Activated CD8-positive, alpha-beta T cell treated with anti-CD3 and anti-CD28 coated beads, Interleukin-2, amount 10 ng/mL, durations not matched to agents 7 days and 5 days (primary cell): ENCODE results near the gene PLA2G12A. TPM values are rescaled to one million over a fixed set of nuclear protein-coding genes. Genes with fewer than 3 reads are reported as not detected.

Experiments
- ATAC-seq: fragments of 150-1000 bp; cut with Tn5 transposase; one replicate; pipeline ENCODE4 v1.10.0; 2021; ENCODE audit warnings: moderate library complexity
- CTCF ChIA-PET: fragments of 350-600 bp; sonication (Branson Sonifier 250); formaldehyde crosslinking; loops from one replicate; lab custom pipeline; 2021; ENCODE audit warnings: antibody characterized with exemption; lab: Charles Lee
- POLR2A ChIA-PET: fragments of 350-600 bp; sonication (Branson Sonifier 250); formaldehyde crosslinking; loops from one replicate; lab custom pipeline; 2021; ENCODE audit warnings: antibody characterized with exemption; lab: Charles Lee
- DNase-seq: peaks from one replicate; pipeline ENCODE4 v3.0.0-alpha.2; 2020
- H3K27ac Mint-ChIP-seq: one replicate; pipeline ENCODE4 v1.8.0; 2021; ENCODE audit warnings: mild to moderate bottlenecking, mixed read lengths
- H3K27me3 Mint-ChIP-seq: one replicate; pipeline ENCODE4 v1.8.0; 2021; ENCODE audit warnings: low read depth, mixed read lengths
- H3K36me3 Mint-ChIP-seq: one replicate; pipeline ENCODE4 v1.8.0; 2021; ENCODE audit warnings: low read depth, mixed read lengths
- H3K4me1 Mint-ChIP-seq: one replicate; pipeline ENCODE4 v1.8.0; 2021; ENCODE audit warnings: low read depth, mixed read lengths
- H3K4me3 Mint-ChIP-seq: one replicate; pipeline ENCODE4 v1.8.0; 2021; ENCODE audit warnings: mild to moderate bottlenecking, mixed read lengths
- H3K9me3 Mint-ChIP-seq: one replicate; pipeline ENCODE4 v1.8.0; 2022; ENCODE audit warnings: mixed read lengths; ENCODE audit not compliant: insufficient read depth
- total RNA-seq, 2 experiments: library from RNA; stranded (reverse); gene quantifications; one replicate each; pipeline ENCODE4 v1.2.3, GENCODE V29; 2021

Gene PLA2G12A
- total RNA-seq, 2 experiments from 2014 or later = 13.6 to 20.4 TPM

GRCh38 chr4:109721033-109721432, 8.8 kb downstream of the PLA2G12A start:
- Mint-ChIP-seq H3K27ac (no peak overlapping the region), H3K4me1 (peaks cover under 1% of the 10 kb centered on the region), H3K9me3 (no peaks in the 10 kb centered on the region), H3K4me3 (no peak overlapping the region), H3K27me3 (no peaks in the 10 kb centered on the region), H3K36me3 (peaks cover 18% of the 10 kb centered on the region)
- DNase-seq (no peak), ATAC-seq (no peak)
- ChIA-PET CTCF (no interaction called here), POLR2A (no interaction called here)

- Mint-ChIP-seq H3K36me3 (peaks cover 22% of the 10 kb centered on the region), H3K4me1 (peaks cover 4% of the 10 kb centered on the region), H3K27me3 (no peaks in the 10 kb centered on the region), H3K9me3 (no peaks in the 10 kb centered on the region), H3K4me3 (no peak overlapping the region), H3K27ac (no peak overlapping the region)
- ATAC-seq = no peak
- CTCF ChIA-PET = no interaction called here
- POLR2A ChIA-PET = no interaction called here
- DNase-seq = no peak
Observed at GRCh38 chr4:109719604-109720003, 10.3 kb downstream of the PLA2G12A start.

- Mint-ChIP-seq H3K4me3 (no peak overlapping the region), H3K27ac (no peak overlapping the region), H3K4me1 (peaks cover 4% of the 10 kb centered on the region), H3K36me3 (peaks cover 22% of the 10 kb centered on the region), H3K9me3 (no peaks in the 10 kb centered on the region), H3K27me3 (no peaks in the 10 kb centered on the region)
- POLR2A ChIA-PET = no interaction called here
- CTCF ChIA-PET = no interaction called here
- DNase-seq (no peak), ATAC-seq (no peak)
Observed at GRCh38 chr4:109718759-109719158, 11.1 kb downstream of the PLA2G12A start.

- H3K4me3 Mint-ChIP-seq = no peak overlapping the region
- CTCF ChIA-PET = no interaction called here
Observed at GRCh38 chr4:109713500-109713899, 16.4 kb downstream of the PLA2G12A start.

GRCh38 chr4:109708990-109709389, 20.9 kb downstream of the PLA2G12A start:
- Mint-ChIP-seq H3K9me3 (no peaks in the 10 kb centered on the region), H3K36me3 (no peaks in the 10 kb centered on the region), H3K4me3 (no peak overlapping the region), H3K27me3 (no peaks in the 10 kb centered on the region), H3K27ac (no peak overlapping the region), H3K4me1 (peaks cover 4% of the 10 kb centered on the region)
- ChIA-PET POLR2A (no interaction called here), CTCF (no interaction called here)
- no peak for ATAC-seq
- no peak for DNase-seq

More at GRCh38 chr4:109713500-109713899, 16.4 kb downstream of the PLA2G12A start:
- H3K27ac Mint-ChIP-seq = no peak overlapping the region
- H3K4me1 Mint-ChIP-seq = peaks cover 4% of the 10 kb centered on the region
- H3K27me3 Mint-ChIP-seq = no peaks in the 10 kb centered on the region
- ATAC-seq = no peak
- H3K9me3 Mint-ChIP-seq = no peaks in the 10 kb centered on the region
- POLR2A ChIA-PET = no interaction called here
- DNase-seq = no peak
- peaks cover 16% of the 10 kb centered on the region for H3K36me3 Mint-ChIP-seq

GRCh38 chr4:109708435-109708834, 21.4 kb downstream of the PLA2G12A start:
- ChIA-PET CTCF (no interaction called here), POLR2A (no interaction called here)
- no peak overlapping the region for H3K27ac Mint-ChIP-seq
- DNase-seq (no peak), ATAC-seq (no peak)
- no peaks in the 10 kb centered on the region for H3K27me3 Mint-ChIP-seq
- no peaks in the 10 kb centered on the region for H3K36me3 Mint-ChIP-seq
- no peaks in the 10 kb centered on the region for H3K9me3 Mint-ChIP-seq
- no peak overlapping the region for H3K4me3 Mint-ChIP-seq
- peaks cover 9% of the 10 kb centered on the region for H3K4me1 Mint-ChIP-seq

GRCh38 chr4:109703664-109704361, 26.1 kb downstream of the PLA2G12A start:
- DNase-seq (no peak), ATAC-seq (no peak)
- ChIA-PET POLR2A (interaction anchor here (1.6 to 4.1 kb wide), 3 partner anchors 18 to 270 kb away, joined by 3 to 26 read pairs (median 15); partner anchors contain the start of genes MCUB and SEC24B), CTCF (interaction anchor here (0.8 to 4.9 kb wide), 11 partner anchors 8 to 271 kb away, joined by 3 to 23 read pairs (median 4); partner anchors contain the start of genes RRH and SEC24B)
- Mint-ChIP-seq H3K4me1 (peaks cover 26% of the 10 kb centered on the region), H3K27ac (peak overlapping the region; percentile 91), H3K36me3 (peaks cover 22% of the 10 kb centered on the region), H3K4me3 (peak overlapping the region; percentile 95), H3K9me3 (no peaks in the 10 kb centered on the region), H3K27me3 (no peaks in the 10 kb centered on the region)

GRCh38 chr4:109702950-109703663, 26.8 kb downstream of the PLA2G12A start, which contains the start of gene CASP6:
Gene CASP6 (minus strand): TSS chr4:109703445. CDS start chr4:109703395, 50 bp downstream.
- peaks cover 22% of the 10 kb centered on the region for H3K36me3 Mint-ChIP-seq
- POLR2A ChIA-PET = interaction anchor here (0.8 to 4.1 kb wide), 5 partner anchors 17 to 269 kb away, joined by 3 to 26 read pairs (median 3); partner anchors contain the start of genes MCUB and SEC24B
- H3K27me3 Mint-ChIP-seq = no peaks in the 10 kb centered on the region
- peak within 1 kb of the TSS; percentile 95 for H3K4me3 Mint-ChIP-seq
- no peaks in the 10 kb centered on the region for H3K9me3 Mint-ChIP-seq
- ATAC-seq (peak; percentile 89), DNase-seq (peak; percentile 86)
- CTCF ChIA-PET = interaction anchor here (0.8 to 4.9 kb wide), 12 partner anchors 9 to 271 kb away, joined by 3 to 23 read pairs (median 5); partner anchors contain the start of genes RRH and SEC24B
- peaks cover 32% of the 10 kb centered on the region for H3K4me1 Mint-ChIP-seq
- peak within 1 kb of the TSS; percentile 91 for H3K27ac Mint-ChIP-seq

- peak overlapping the region; percentile 95 for H3K4me3 Mint-ChIP-seq
- peak overlapping the region; percentile 91 for H3K27ac Mint-ChIP-seq
- POLR2A ChIA-PET = interaction anchor here (0.6 to 4.1 kb wide), 6 partner anchors 11 to 268 kb away, joined by 3 to 26 read pairs (median 12); partner anchors contain the start of genes MCUB and SEC24B
- ATAC-seq = no peak
- DNase-seq = peak; percentile 24
- H3K27me3 Mint-ChIP-seq = no peaks in the 10 kb centered on the region
- no peaks in the 10 kb centered on the region for H3K9me3 Mint-ChIP-seq
- CTCF ChIA-PET = interaction anchor here (0.5 to 4.9 kb wide), 14 partner anchors 10 to 269 kb away, joined by 3 to 23 read pairs (median 5); partner anchors contain the start of genes RRH and SEC24B
- peaks cover 36% of the 10 kb centered on the region for H3K4me1 Mint-ChIP-seq
- H3K36me3 Mint-ChIP-seq = peaks cover 31% of the 10 kb centered on the region
Observed at GRCh38 chr4:109701566-109702410, 28.1 kb downstream of the PLA2G12A start.

GRCh38 chr4:109699553-109700225, 30.2 kb downstream of the PLA2G12A start:
- H3K27me3 Mint-ChIP-seq = no peaks in the 10 kb centered on the region
- peaks cover 36% of the 10 kb centered on the region for H3K4me1 Mint-ChIP-seq
- no peak overlapping the region for H3K4me3 Mint-ChIP-seq
- POLR2A ChIA-PET = interaction anchor here (0.6 to 2.0 kb wide), 3 partner anchors 138 to 269 kb away, joined by 3 to 9 read pairs (median 4); partner anchors contain the start of gene MCUB
- peaks cover 37% of the 10 kb centered on the region for H3K36me3 Mint-ChIP-seq
- CTCF ChIA-PET = interaction anchor here (0.7 to 4.9 kb wide), 4 partner anchors 9 to 267 kb away, joined by 3 to 23 read pairs (median 3); partner anchors contain the start of genes PLA2G12A and SEC24B
- no peaks in the 10 kb centered on the region for H3K9me3 Mint-ChIP-seq
- DNase-seq = no peak
- no peak for ATAC-seq
- H3K27ac Mint-ChIP-seq = no peak overlapping the region
